Chondrocyte (in vitro differentiated cells): ENCODE results near the gene WDSUB1. TPM values are rescaled to one million over a fixed set of nuclear protein-coding genes. Genes with fewer than 3 reads are reported as not detected.

Source experiments
- DNase-seq: peaks from one replicate; pipeline ENCODE4 v3.0.0; 2021; ENCODE audit warnings: mixed read lengths, low spot score
- H3K27ac Mint-ChIP-seq: one replicate; pipeline ENCODE4 v1.8.0; 2021; ENCODE audit warnings: mild to moderate bottlenecking, moderate library complexity, mixed read lengths; ENCODE audit not compliant: unreplicated experiment
- H3K27me3 Mint-ChIP-seq: 2 replicates; pipeline ENCODE4 v1.8.0; 2021; ENCODE audit warnings: low read depth, mixed read lengths
- H3K36me3 Mint-ChIP-seq: 2 replicates; pipeline ENCODE4 v1.8.0; 2021; ENCODE audit warnings: low read depth, mixed read lengths
- H3K4me1 Mint-ChIP-seq: 2 replicates; pipeline ENCODE4 v1.8.0; 2021; ENCODE audit warnings: low read depth, mild to moderate bottlenecking, mixed read lengths
- H3K4me3 Mint-ChIP-seq: one replicate; pipeline ENCODE4 v1.8.0; 2021; ENCODE audit warnings: mild to moderate bottlenecking, moderate library complexity, mixed read lengths; ENCODE audit not compliant: unreplicated experiment
- H3K9me3 Mint-ChIP-seq: 2 replicates; pipeline ENCODE4 v1.8.0; 2021; ENCODE audit warnings: low read depth, mixed read lengths
- long read RNA-seq: library from polyadenylated mRNA; stranded (forward); transcript quantifications from one replicate; pipeline ENCODE4 v2.0.0, GENCODE V29; 2021
- total RNA-seq: library from RNA; stranded (reverse); gene quantifications from 3 replicates; pipeline ENCODE4 v1.2.1, GENCODE V29; 2021
- TF ChIP-seq, protein P1 (sequence below): fragments of 200-600 bp; sonication (generic); IDR thresholded peaks from 2 replicates; pipeline ENCODE4 v1.5.0; 2021; ENCODE audit warnings: antibody characterized with exemption, mild to moderate bottlenecking, moderate library complexity

Gene WDSUB1
- total RNA-seq, result 6.6 to 10.0 TPM (median 9.3 TPM) in 3 replicates
- long read RNA-seq, partial matches to known transcripts, result 1 of 16 reads
- long read RNA-seq, other reads (novel, unspliced or antisense), result 10 of 16 reads

GRCh38 chr2:159285929-159286708 lies at the start of gene WDSUB1:
Gene WDSUB1, minus strand, starts transcription at chr2:159286703. Its CDS starts 3,634 bp downstream, at chr2:159283069.
- Mint-ChIP-seq H3K4me3 (peak within 1 kb of the TSS; percentile 86), H3K9me3 (no peaks in the 10 kb centered on the region), H3K27ac (peak within 1 kb of the TSS; percentile 93), H3K36me3 (no peaks in the 10 kb centered on the region), H3K27me3 (no peaks in the 10 kb centered on the region), H3K4me1 (peaks cover 33% of the 10 kb centered on the region)
- TF ChIP-seq, protein P1, sequence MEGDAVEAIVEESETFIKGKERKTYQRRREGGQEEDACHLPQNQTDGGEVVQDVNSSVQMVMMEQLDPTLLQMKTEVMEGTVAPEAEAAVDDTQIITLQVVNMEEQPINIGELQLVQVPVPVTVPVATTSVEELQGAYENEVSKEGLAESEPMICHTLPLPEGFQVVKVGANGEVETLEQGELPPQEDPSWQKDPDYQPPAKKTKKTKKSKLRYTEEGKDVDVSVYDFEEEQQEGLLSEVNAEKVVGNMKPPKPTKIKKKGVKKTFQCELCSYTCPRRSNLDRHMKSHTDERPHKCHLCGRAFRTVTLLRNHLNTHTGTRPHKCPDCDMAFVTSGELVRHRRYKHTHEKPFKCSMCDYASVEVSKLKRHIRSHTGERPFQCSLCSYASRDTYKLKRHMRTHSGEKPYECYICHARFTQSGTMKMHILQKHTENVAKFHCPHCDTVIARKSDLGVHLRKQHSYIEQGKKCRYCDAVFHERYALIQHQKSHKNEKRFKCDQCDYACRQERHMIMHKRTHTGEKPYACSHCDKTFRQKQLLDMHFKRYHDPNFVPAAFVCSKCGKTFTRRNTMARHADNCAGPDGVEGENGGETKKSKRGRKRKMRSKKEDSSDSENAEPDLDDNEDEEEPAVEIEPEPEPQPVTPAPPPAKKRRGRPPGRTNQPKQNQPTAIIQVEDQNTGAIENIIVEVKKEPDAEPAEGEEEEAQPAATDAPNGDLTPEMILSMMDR, result no peak
- no peak for DNase-seq

GRCh38 chr2:159326569-159327255 lies 40.2 kb upstream of the WDSUB1 start:
- no peak overlapping the region for H3K4me3 Mint-ChIP-seq
- no peak for DNase-seq
- TF ChIP-seq, protein P1, result no peak
- H3K36me3 Mint-ChIP-seq, result peaks cover 21% of the 10 kb centered on the region
- H3K27me3 Mint-ChIP-seq, result no peaks in the 10 kb centered on the region
- peak overlapping the region; percentile 80 for H3K27ac Mint-ChIP-seq
- H3K4me1 Mint-ChIP-seq, result peaks cover 10% of the 10 kb centered on the region
- no peaks in the 10 kb centered on the region for H3K9me3 Mint-ChIP-seq

DNA sequence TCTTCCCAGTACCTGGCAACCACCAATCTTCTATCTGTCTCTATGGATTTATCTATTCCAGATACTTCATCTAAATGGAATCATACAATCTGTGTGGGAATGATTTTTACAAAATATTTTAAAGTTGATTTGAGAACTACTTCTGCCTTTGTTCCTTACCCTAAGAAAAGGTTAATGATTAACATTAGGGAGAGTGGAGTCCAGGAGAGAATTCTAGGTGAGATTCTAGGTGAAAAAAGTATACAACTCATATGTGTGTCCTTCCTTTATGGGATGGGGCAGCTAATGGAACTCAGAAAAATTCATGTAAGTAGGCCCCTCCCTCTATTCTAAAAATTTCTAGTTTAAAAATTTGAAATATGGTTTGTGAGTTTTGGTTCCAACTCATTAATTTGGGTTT lies 35.9 kb upstream of the WDSUB1 start:
- TF ChIP-seq, protein P1, result no peak
- Mint-ChIP-seq H3K36me3 (peaks cover 15% of the 10 kb centered on the region), H3K4me3 (no peak overlapping the region), H3K4me1 (peaks cover 10% of the 10 kb centered on the region), H3K27ac (no peak overlapping the region), H3K27me3 (no peaks in the 10 kb centered on the region), H3K9me3 (no peaks in the 10 kb centered on the region)
- no peak for DNase-seq

DNA sequence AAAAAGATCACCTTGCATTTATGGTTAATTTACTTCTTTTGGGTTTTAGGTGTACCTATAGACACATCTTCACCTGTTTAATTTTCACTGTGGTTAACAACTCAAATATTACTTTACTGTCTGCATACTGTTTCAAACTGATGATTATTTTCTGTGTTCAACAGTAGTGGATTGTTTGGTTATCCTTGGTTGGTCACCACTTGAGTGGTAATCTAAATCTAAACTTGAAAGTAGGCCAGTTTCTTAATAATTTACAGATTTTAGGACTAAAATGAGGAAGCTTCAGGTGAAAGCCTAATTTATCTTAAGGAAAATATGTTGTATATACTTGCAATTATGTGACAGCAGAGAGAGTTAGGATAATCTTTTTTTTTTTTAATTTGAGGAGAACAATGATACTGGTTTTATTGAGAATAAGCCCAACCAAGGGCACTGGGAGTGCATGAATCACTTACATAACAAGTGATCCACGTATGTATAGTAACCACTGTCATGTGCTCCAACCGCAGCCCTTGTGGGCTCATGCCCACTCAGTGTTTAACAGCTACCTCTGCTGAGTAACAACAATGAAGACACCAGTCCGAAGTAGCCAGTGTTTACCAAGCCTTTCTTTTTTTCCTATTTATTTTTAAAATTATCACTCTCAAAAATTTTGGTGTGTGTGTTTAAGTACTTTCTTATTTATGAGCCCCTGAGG lies 31.0 kb upstream of the WDSUB1 start:
- peaks cover 29% of the 10 kb centered on the region for H3K36me3 Mint-ChIP-seq
- no peak overlapping the region for H3K27ac Mint-ChIP-seq
- H3K4me3 Mint-ChIP-seq, result no peak overlapping the region
- TF ChIP-seq, protein P1, result no peak
- DNase-seq, result no peak
- H3K9me3 Mint-ChIP-seq, result peaks cover 3% of the 10 kb centered on the region
- no peaks in the 10 kb centered on the region for H3K27me3 Mint-ChIP-seq
- H3K4me1 Mint-ChIP-seq, result no peaks in the 10 kb centered on the region

DNA sequence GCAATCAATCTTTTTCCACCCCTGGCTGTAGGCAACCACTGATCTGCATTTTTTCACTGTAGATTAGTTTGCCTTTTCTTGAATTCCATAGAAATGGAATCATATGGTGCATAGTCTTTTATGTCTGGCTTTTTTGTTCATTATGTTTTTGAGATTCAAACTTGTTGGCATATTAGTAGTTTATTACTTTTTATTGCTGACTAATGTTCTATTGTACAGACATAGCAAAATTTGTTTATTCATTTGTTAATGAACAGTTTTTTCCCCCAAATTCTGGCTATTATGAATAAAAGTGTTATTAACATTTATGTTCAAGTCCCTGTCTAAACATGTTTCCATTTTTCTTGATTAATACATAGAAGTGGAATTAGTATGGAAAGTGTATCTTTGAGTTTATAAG lies 21.4 kb upstream of the WDSUB1 start:
- no peaks in the 10 kb centered on the region for H3K27me3 Mint-ChIP-seq
- no peak overlapping the region for H3K27ac Mint-ChIP-seq
- no peak for DNase-seq
- TF ChIP-seq, protein P1, result no peak
- peaks cover 21% of the 10 kb centered on the region for H3K9me3 Mint-ChIP-seq
- no peaks in the 10 kb centered on the region for H3K4me1 Mint-ChIP-seq
- peaks cover 6% of the 10 kb centered on the region for H3K36me3 Mint-ChIP-seq
- no peak overlapping the region for H3K4me3 Mint-ChIP-seq
